Transverse colon (tissue), 3 donors: ENCODE measurements around the gene PGLYRP4.

Source experiments
- CTCF ChIP-seq, 5 experiments: fragments of 200-600 bp in 3 of 5; fragments of 450-650 bp in 2 of 5; sonication (generic) in 3 of 5; IDR thresholded peaks; 1 replicate in 2 of 5; 2 replicates in 3 of 5; pipeline ENCODE4 v1.5.1; 2016 to 2017; ENCODE audit warnings: antibody characterized with exemption in 5 of 5, inconsistent platforms in 3 of 5, mild to moderate bottlenecking in 2 of 5, moderate library complexity in 1 of 5
- POLR2A ChIP-seq: fragments of 450-650 bp; IDR thresholded peaks from one replicate; pipeline ENCODE4 v1.6.1; 2016; ENCODE audit warnings: antibody characterized with exemption, mild to moderate bottlenecking, moderate library complexity

GRCh38 chr1:153366261-153366660 is 17.6 kb upstream of the PGLYRP4 start:
- TF ChIP-seq CTCF (IDR thresholded peaks at IDR 0.05): no peak
- TF ChIP-seq POLR2A: no peak
